ENCODE data around the gene EGLN2.

The EGLN2 gene

DNA sequence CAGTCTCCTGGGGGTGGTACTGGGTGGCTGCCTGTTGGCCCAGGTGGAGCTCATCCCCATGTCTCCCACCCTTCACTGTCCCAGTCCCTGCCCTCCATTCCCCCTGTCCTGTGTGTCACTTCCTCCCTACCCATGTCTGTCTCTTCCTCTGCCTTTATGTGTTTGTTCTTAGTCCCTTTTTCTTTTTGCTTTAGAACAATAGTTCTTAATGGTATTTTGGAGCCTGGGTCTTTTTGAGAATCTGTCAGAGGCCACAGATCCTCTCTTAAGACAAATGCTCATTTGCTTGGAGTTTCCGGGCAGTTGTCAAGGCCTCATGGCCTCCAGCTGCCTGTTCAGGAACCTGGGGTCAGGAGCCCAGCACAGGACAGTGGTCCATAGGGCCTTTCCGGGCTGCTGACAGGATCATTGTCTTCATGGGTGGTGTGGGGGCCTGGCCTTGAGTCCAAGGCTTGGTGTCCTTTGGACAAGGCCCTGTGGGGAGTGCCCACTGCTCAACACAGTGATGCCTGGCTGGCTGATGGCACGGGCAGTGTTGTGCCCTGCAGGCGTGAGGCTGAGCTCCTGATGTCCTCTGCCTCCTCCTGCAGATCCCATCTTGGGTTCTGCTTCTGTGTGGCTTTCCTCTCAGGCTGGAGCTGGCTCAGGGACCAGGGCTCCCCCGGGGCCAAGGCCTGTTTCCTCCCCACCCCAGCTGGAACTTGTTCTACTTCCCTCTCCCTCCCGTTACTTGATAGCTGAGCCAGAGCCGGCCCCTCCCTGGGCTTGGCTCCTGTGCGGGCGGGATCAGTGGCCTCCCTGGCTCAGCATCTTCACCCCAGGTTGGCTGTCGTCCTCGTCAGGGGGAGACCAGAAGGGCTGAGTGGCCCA, 3.5 kb downstream of the EGLN2 start:
- no peaks in the 10 kb centered on the region for H3F3A ChIP-seq (ENCODE audit: insufficient read depth, low read length)
- H3K4me2 ChIP-seq (ENCODE audit: low read length): peak overlapping the region; percentile 92
- peaks cover 36% of the 10 kb centered on the region for H3K79me2 ChIP-seq (ENCODE audit: insufficient read depth, low read length)
- H3K27me3 ChIP-seq (ENCODE audit: insufficient read depth, low read length): no peaks in the 10 kb centered on the region
- H3K9ac ChIP-seq (ENCODE audit: low read length): peak overlapping the region; percentile 46
- peaks cover 47% of the 10 kb centered on the region for H3K36me3 ChIP-seq (ENCODE audit: insufficient read depth, low read length)
- peaks cover 83% of the 10 kb centered on the region for H3K4me1 ChIP-seq (ENCODE audit: insufficient read depth, low read length, severe bottlenecking)
- no peak overlapping the region for H2AFZ ChIP-seq (ENCODE audit: low read length)
- no peaks in the 10 kb centered on the region for H4K20me1 ChIP-seq (ENCODE audit: insufficient read depth, low read length)
- H3K27ac ChIP-seq (ENCODE audit: low read depth, low read length, poor library complexity, severe bottlenecking): peak overlapping the region; percentile 86
- TF ChIP-seq, protein P1, sequence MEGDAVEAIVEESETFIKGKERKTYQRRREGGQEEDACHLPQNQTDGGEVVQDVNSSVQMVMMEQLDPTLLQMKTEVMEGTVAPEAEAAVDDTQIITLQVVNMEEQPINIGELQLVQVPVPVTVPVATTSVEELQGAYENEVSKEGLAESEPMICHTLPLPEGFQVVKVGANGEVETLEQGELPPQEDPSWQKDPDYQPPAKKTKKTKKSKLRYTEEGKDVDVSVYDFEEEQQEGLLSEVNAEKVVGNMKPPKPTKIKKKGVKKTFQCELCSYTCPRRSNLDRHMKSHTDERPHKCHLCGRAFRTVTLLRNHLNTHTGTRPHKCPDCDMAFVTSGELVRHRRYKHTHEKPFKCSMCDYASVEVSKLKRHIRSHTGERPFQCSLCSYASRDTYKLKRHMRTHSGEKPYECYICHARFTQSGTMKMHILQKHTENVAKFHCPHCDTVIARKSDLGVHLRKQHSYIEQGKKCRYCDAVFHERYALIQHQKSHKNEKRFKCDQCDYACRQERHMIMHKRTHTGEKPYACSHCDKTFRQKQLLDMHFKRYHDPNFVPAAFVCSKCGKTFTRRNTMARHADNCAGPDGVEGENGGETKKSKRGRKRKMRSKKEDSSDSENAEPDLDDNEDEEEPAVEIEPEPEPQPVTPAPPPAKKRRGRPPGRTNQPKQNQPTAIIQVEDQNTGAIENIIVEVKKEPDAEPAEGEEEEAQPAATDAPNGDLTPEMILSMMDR (IDR thresholded peaks at IDR 0.05; ENCODE audit: low read length): no peak
- no peak for TF ChIP-seq EZH2 (IDR thresholded peaks at IDR 0.05; ENCODE audit: borderline replicate concordance, low read length)
- H3K4me3 ChIP-seq (ENCODE audit: low read depth, low read length, poor library complexity, severe bottlenecking): peak overlapping the region; percentile 92
- H3K9me3 ChIP-seq (ENCODE audit: low read length): no peaks in the 10 kb centered on the region
- no peaks in the 10 kb centered on the region for H3K9me2 ChIP-seq (ENCODE audit: low read depth, low read length)

DNA sequence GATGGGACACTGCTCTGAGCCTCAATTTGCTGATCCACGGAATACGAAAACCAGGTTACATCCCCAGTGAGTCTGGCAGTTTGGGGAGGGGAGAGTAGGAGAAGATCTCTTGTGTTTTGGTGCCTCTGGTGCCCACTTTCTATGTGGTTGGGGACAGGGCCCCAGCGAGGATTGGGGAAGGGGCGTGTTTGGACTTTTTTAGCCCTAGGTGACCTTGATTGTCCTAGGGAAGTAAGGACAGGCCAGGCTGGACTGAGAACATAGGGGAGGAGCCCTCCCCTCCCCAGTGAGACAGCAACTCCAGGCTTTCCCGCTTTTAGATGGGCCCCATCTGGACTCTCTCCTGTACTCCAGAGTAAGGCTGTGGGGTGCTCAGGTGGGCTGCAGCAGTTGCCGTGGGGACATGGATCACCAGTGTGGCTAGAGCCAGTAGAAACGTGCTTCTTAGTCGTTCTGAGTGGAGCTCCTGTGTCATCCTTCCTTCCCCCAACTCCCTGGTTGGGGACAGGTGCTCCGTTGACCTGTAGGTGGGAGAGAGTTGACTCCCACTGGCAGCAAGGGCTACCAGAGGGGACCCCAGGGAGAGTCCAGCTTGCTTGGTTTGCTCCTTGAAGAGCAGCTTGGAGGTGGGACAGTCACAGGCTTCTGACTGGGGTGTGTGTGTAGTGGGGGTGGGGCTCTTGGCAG, 4.3 kb downstream of the EGLN2 start:
- peaks cover 36% of the 10 kb centered on the region for H3K79me2 ChIP-seq (ENCODE audit: insufficient read depth, low read length)
- no peak overlapping the region for H2AFZ ChIP-seq (ENCODE audit: low read length)
- H3K27me3 ChIP-seq (ENCODE audit: insufficient read depth, low read length): no peaks in the 10 kb centered on the region
- peak overlapping the region; percentile 86 for H3K27ac ChIP-seq (ENCODE audit: low read depth, low read length, poor library complexity, severe bottlenecking)
- peaks cover 75% of the 10 kb centered on the region for H3K4me1 ChIP-seq (ENCODE audit: insufficient read depth, low read length, severe bottlenecking)
- H3F3A ChIP-seq (ENCODE audit: insufficient read depth, low read length): no peaks in the 10 kb centered on the region
- peak overlapping the region; percentile 92 for H3K4me3 ChIP-seq (ENCODE audit: low read depth, low read length, poor library complexity, severe bottlenecking)
- no peaks in the 10 kb centered on the region for H3K9me3 ChIP-seq (ENCODE audit: low read length)
- H3K4me2 ChIP-seq (ENCODE audit: low read length): peak overlapping the region; percentile 92
- no peaks in the 10 kb centered on the region for H3K9me2 ChIP-seq (ENCODE audit: low read depth, low read length)
- no peak for TF ChIP-seq EZH2 (IDR thresholded peaks at IDR 0.05; ENCODE audit: borderline replicate concordance, low read length)
- TF ChIP-seq, protein P1 (IDR thresholded peaks at IDR 0.05; ENCODE audit: low read length): no peak
- H3K36me3 ChIP-seq (ENCODE audit: insufficient read depth, low read length): peaks cover 55% of the 10 kb centered on the region
- H3K9ac ChIP-seq (ENCODE audit: low read length): peak overlapping the region; percentile 46; the same call in 1 of the 2 replicates
- H4K20me1 ChIP-seq (ENCODE audit: insufficient read depth, low read length): no peaks in the 10 kb centered on the region

DNA sequence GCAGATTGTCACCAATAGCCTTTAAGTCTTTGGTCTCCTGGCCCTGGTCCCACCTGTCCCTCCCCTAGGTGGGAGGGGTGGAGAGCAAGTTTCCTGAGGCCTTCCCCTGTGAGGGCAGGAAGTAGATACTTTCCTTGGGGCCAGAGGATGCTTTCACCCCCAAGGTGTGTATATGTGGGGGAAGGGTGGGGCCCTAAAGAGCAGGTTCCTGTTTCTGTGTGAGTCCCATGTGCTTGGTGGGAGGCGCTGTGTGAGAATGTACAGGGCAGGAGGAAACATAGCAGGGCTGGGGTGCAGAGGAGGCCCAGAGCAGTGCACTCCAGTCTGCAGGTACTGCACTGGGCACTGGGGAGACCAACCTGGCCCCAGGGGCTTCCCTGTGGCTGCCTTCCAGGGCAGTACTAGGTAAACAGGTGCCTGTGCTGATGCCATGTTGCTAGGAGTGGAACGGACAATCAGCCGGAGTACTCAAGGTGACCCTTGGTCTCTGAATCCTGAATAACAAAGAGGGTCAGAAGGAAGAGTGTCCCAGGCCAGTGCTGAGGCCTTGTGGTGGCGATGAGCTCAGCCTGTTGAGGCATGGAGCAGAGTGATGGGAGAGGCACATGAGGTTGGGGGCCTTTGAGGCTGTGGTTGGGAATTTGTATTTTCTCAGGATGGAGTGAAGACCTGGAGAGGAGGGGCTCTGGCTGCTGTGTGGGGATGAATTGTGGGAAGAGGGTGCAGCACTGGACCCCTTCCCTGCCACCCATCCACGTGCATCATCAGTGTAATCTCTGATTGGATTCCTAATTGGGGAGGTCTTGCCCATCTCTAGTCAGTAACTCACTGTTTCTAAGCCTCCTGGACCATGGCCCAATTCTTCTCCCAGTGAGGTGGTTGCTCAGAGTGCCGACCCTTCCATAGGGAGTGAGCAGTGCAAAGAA, 5.1 kb downstream of the EGLN2 start:
- H3K9me2 ChIP-seq (ENCODE audit: low read depth, low read length): no peaks in the 10 kb centered on the region
- H3K4me3 ChIP-seq (ENCODE audit: low read depth, low read length, poor library complexity, severe bottlenecking): peak overlapping the region; percentile 92
- peak overlapping the region; percentile 86 for H3K27ac ChIP-seq (ENCODE audit: low read depth, low read length, poor library complexity, severe bottlenecking)
- no peak overlapping the region for H2AFZ ChIP-seq (ENCODE audit: low read length)
- TF ChIP-seq, protein P1 (IDR thresholded peaks at IDR 0.05; ENCODE audit: low read length): peak; percentile 10; the same call in 1 of the 2 replicates
- no peak for TF ChIP-seq EZH2 (IDR thresholded peaks at IDR 0.05; ENCODE audit: borderline replicate concordance, low read length)
- peaks cover 36% of the 10 kb centered on the region for H3K79me2 ChIP-seq (ENCODE audit: insufficient read depth, low read length)
- H3K36me3 ChIP-seq (ENCODE audit: insufficient read depth, low read length): peaks cover 63% of the 10 kb centered on the region
- H3K9ac ChIP-seq (ENCODE audit: low read length): peak overlapping the region; percentile 61; the same call in 1 of the 2 replicates
- H4K20me1 ChIP-seq (ENCODE audit: insufficient read depth, low read length): no peaks in the 10 kb centered on the region
- peaks cover 73% of the 10 kb centered on the region for H3K4me1 ChIP-seq (ENCODE audit: insufficient read depth, low read length, severe bottlenecking)
- peak overlapping the region; percentile 92 for H3K4me2 ChIP-seq (ENCODE audit: low read length)
- no peaks in the 10 kb centered on the region for H3K9me3 ChIP-seq (ENCODE audit: low read length)
- no peaks in the 10 kb centered on the region for H3F3A ChIP-seq (ENCODE audit: insufficient read depth, low read length)
- no peaks in the 10 kb centered on the region for H3K27me3 ChIP-seq (ENCODE audit: insufficient read depth, low read length)
